Measurements from ENCODE around the gene MYO1D. TPM values are rescaled to one million over a fixed set of nuclear protein-coding genes. Genes with fewer than 3 reads are reported as not detected.

MYO1D gene
- total RNA-seq, 2 donors from 2014 or later: 42.9 to 43.7 TPM

GRCh38 chr17:32564325-32564724, 312.6 kb downstream of the MYO1D start:
- Mint-ChIP-seq H3K36me3 (ENCODE audit: low read depth) (peaks cover 9% of the 10 kb centered on the region), H3K27me3 (ENCODE audit: insufficient read depth) (no peaks in the 10 kb centered on the region), H3K9me3 (no peaks in the 10 kb centered on the region), H3K27ac (no peak overlapping the region), H3K4me3 (no peak overlapping the region), H3K4me1 (peaks cover under 1% of the 10 kb centered on the region)
- WGBS, 2 experiments (ENCODE audit: insufficient coverage in 1 of 2, insufficient read length in 1 of 2): 86 to 94% methylated on average over 2 of the region's 3 CpGs
- no peak overlapping the region for H3K27ac ChIP-seq (ENCODE audit: low read depth, low read length)
- no peak overlapping the region for H3K9ac ChIP-seq (ENCODE audit: extremely low read depth, low read length, poor library complexity, severe bottlenecking)
- no peaks in the 10 kb centered on the region for H3K27me3 ChIP-seq (ENCODE audit: control insufficient read depth, insufficient read depth, low read length, poor library complexity, severe bottlenecking)
- H3K9me3 ChIP-seq (ENCODE audit: control insufficient read depth, low read length): no peaks in the 10 kb centered on the region
- no peak for DNase-seq
- no peak overlapping the region for H3K4me3 ChIP-seq (ENCODE audit: low read length)
- TF ChIP-seq, protein P1, sequence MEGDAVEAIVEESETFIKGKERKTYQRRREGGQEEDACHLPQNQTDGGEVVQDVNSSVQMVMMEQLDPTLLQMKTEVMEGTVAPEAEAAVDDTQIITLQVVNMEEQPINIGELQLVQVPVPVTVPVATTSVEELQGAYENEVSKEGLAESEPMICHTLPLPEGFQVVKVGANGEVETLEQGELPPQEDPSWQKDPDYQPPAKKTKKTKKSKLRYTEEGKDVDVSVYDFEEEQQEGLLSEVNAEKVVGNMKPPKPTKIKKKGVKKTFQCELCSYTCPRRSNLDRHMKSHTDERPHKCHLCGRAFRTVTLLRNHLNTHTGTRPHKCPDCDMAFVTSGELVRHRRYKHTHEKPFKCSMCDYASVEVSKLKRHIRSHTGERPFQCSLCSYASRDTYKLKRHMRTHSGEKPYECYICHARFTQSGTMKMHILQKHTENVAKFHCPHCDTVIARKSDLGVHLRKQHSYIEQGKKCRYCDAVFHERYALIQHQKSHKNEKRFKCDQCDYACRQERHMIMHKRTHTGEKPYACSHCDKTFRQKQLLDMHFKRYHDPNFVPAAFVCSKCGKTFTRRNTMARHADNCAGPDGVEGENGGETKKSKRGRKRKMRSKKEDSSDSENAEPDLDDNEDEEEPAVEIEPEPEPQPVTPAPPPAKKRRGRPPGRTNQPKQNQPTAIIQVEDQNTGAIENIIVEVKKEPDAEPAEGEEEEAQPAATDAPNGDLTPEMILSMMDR (conservative IDR thresholded peaks at IDR 0.05): no peak
- H3K4me1 ChIP-seq (ENCODE audit: control insufficient read depth, insufficient read depth, low read length): peaks cover under 1% of the 10 kb centered on the region
- no peaks in the 10 kb centered on the region for H3K36me3 ChIP-seq (ENCODE audit: control insufficient read depth, insufficient read depth, low read length)

GRCh38 chr17:32563583-32563982, 313.3 kb downstream of the MYO1D start:
- H3K36me3 Mint-ChIP-seq (ENCODE audit: low read depth): peaks cover 9% of the 10 kb centered on the region
- no peaks in the 10 kb centered on the region for H3K4me1 ChIP-seq (ENCODE audit: control insufficient read depth, insufficient read depth, low read length)
- H3K36me3 ChIP-seq (ENCODE audit: control insufficient read depth, insufficient read depth, low read length): no peaks in the 10 kb centered on the region
- peaks cover under 1% of the 10 kb centered on the region for H3K4me1 Mint-ChIP-seq
- no peaks in the 10 kb centered on the region for H3K27me3 Mint-ChIP-seq (ENCODE audit: insufficient read depth)
- H3K4me3 Mint-ChIP-seq: no peak overlapping the region
- TF ChIP-seq, protein P1 (conservative IDR thresholded peaks at IDR 0.05): no peak
- no peak overlapping the region for H3K4me3 ChIP-seq (ENCODE audit: low read length)
- no peak for DNase-seq
- WGBS, 2 experiments (ENCODE audit: insufficient coverage in 1 of 2, insufficient read length in 1 of 2): 83 to 84% methylated on average over 6 of the region's 6 CpGs
- H3K27ac ChIP-seq (ENCODE audit: low read depth, low read length): no peak overlapping the region
- no peak overlapping the region for H3K27ac Mint-ChIP-seq
- no peaks in the 10 kb centered on the region for H3K9me3 ChIP-seq (ENCODE audit: control insufficient read depth, low read length)
- no peak overlapping the region for H3K9ac ChIP-seq (ENCODE audit: extremely low read depth, low read length, poor library complexity, severe bottlenecking)
- no peaks in the 10 kb centered on the region for H3K9me3 Mint-ChIP-seq
- no peaks in the 10 kb centered on the region for H3K27me3 ChIP-seq (ENCODE audit: control insufficient read depth, insufficient read depth, low read length, poor library complexity, severe bottlenecking)

GRCh38 chr17:32558997-32559650, 317.8 kb downstream of the MYO1D start:
- peak; percentile 26 for DNase-seq
- Mint-ChIP-seq H3K4me1 (peaks cover 2% of the 10 kb centered on the region), H3K27me3 (ENCODE audit: insufficient read depth) (no peaks in the 10 kb centered on the region), H3K4me3 (no peak overlapping the region), H3K36me3 (ENCODE audit: low read depth) (peaks cover 4% of the 10 kb centered on the region), H3K27ac (no peak overlapping the region), H3K9me3 (no peaks in the 10 kb centered on the region)
- Histone ChIP-seq H3K27me3 (ENCODE audit: control insufficient read depth, insufficient read depth, low read length, poor library complexity, severe bottlenecking) (no peaks in the 10 kb centered on the region), H3K9me3 (ENCODE audit: control insufficient read depth, low read length) (no peaks in the 10 kb centered on the region), H3K36me3 (ENCODE audit: control insufficient read depth, insufficient read depth, low read length) (no peaks in the 10 kb centered on the region), H3K9ac (ENCODE audit: extremely low read depth, low read length, poor library complexity, severe bottlenecking) (no peak overlapping the region), H3K27ac (ENCODE audit: low read depth, low read length) (no peak overlapping the region), H3K4me3 (ENCODE audit: low read length) (no peak overlapping the region), H3K4me1 (ENCODE audit: control insufficient read depth, insufficient read depth, low read length) (no peaks in the 10 kb centered on the region)
- 86 to 89% methylated on average over 3 of the region's 4 CpGs for WGBS, 2 experiments (ENCODE audit: insufficient coverage in 1 of 2, insufficient read length in 1 of 2)
- TF ChIP-seq, protein P1 (conservative IDR thresholded peaks at IDR 0.05): no peak
